ENCODE measurements around the gene FNDC3B. TPM values are rescaled to one million over a fixed set of nuclear protein-coding genes. Genes with fewer than 3 reads are reported as not detected.

The FNDC3B gene
- total and polyA plus RNA-seq, 7 donors: 16.2 to 93.9 (median 50.3) TPM

- WGBS, 2 donors: 84 to 86% methylated on average over 6 of the region's 6 CpGs
- peak overlapping the region in 1 of 4 donors; percentile 8 for H3K27ac ChIP-seq
- DNase-seq: no peak
- peaks cover 0 to 58% (median 42%) of the 10 kb centered on the region in 4 donors for H3K4me1 ChIP-seq
- peaks cover 0 to 14% (median 3%) of the 10 kb centered on the region in 4 donors for H3K36me3 ChIP-seq
- no peak overlapping the region for H3K4me3 ChIP-seq
- TF ChIP-seq POLR2A (IDR thresholded peaks at IDR 0.05) (no peak), EP300 (IDR thresholded peaks at IDR 0.05) (no peak), CTCF (IDR thresholded peaks at IDR 0.05) (no peak), POLR2AphosphoS5 (IDR thresholded peaks at IDR 0.05) (no peak)
- intact Hi-C loops (cut with DNase I): no loop called here
- no peaks in the 10 kb centered on the region for H3K27me3 ChIP-seq
- H3K9me3 ChIP-seq: no peaks in the 10 kb centered on the region
These were observed 14.9 kb downstream of the FNDC3B start for GRCh38 chr3:172054115-172054764.

- 30 to 69% methylated on average over 3 of the region's 3 CpGs for WGBS, 2 donors
- Histone ChIP-seq H3K36me3 (peaks cover 0 to under 1% (median 0%) of the 10 kb centered on the region in 4 donors), H3K27ac (peak overlapping the region in 3 of 4 donors; percentile 23 to 52 (median 48)), H3K4me1 (peaks cover 0 to 66% (median 49%) of the 10 kb centered on the region in 4 donors), H3K4me3 (no peak overlapping the region), H3K27me3 (no peaks in the 10 kb centered on the region), H3K9me3 (no peaks in the 10 kb centered on the region)
- DNase-seq: no peak
- TF ChIP-seq POLR2A (IDR thresholded peaks at IDR 0.05): no peak
- intact Hi-C loops (cut with DNase I): no loop called here
These were observed 17.0 kb downstream of the FNDC3B start for GRCh38 chr3:172056416-172056815.

GRCh38 chr3:172057059-172057458 lies 17.7 kb downstream of the FNDC3B start:
- intact Hi-C loops (cut with DNase I): no loop called here
- no peaks in the 10 kb centered on the region for H3K9me3 ChIP-seq
- peak overlapping the region in 2 of 4 donors; percentile 48 to 52 for H3K27ac ChIP-seq
- no peak for DNase-seq
- H3K27me3 ChIP-seq: no peaks in the 10 kb centered on the region
- no peaks in the 10 kb centered on the region for H3K36me3 ChIP-seq
- TF ChIP-seq POLR2A (IDR thresholded peaks at IDR 0.05) (no peak), CTCF (IDR thresholded peaks at IDR 0.05) (no peak)
- H3K4me3 ChIP-seq: no peak overlapping the region
- 83 to 85% methylated on average over 3 of the region's 3 CpGs for WGBS, 2 donors
- H3K4me1 ChIP-seq: peaks cover 0 to 72% (median 52%) of the 10 kb centered on the region in 4 donors

GRCh38 chr3:172057624-172058327 lies 18.4 kb downstream of the FNDC3B start:
- TF ChIP-seq POLR2AphosphoS5 (IDR thresholded peaks at IDR 0.05) (no peak), EP300 (IDR thresholded peaks at IDR 0.05) (no peak), POLR2A (IDR thresholded peaks at IDR 0.05) (no peak), CTCF (IDR thresholded peaks at IDR 0.05) (no peak)
- no peak for DNase-seq
- H3K4me1 ChIP-seq: peaks cover 0 to 76% (median 55%) of the 10 kb centered on the region in 4 donors
- intact Hi-C loops (cut with DNase I): no loop called here
- peak overlapping the region in 1 of 4 donors; percentile 52 for H3K27ac ChIP-seq
- 68 to 76% methylated on average over 3 of the region's 3 CpGs for WGBS, 2 donors
- H3K27me3 ChIP-seq: no peaks in the 10 kb centered on the region
- H3K4me3 ChIP-seq: no peak overlapping the region
- no peaks in the 10 kb centered on the region for H3K36me3 ChIP-seq
- no peaks in the 10 kb centered on the region for H3K9me3 ChIP-seq

GRCh38 chr3:172059532-172059931 lies 20.2 kb downstream of the FNDC3B start:
- H3K4me1 ChIP-seq: peaks cover 0 to 75% (median 50%) of the 10 kb centered on the region in 4 donors

More at GRCh38 chr3:172059532-172059931, 20.2 kb downstream of the FNDC3B start:
- H3K27ac ChIP-seq: no peak overlapping the region
- intact Hi-C loops (cut with DNase I): no loop called here
- no peaks in the 10 kb centered on the region for H3K9me3 ChIP-seq
- no peak overlapping the region for H3K4me3 ChIP-seq
- no peaks in the 10 kb centered on the region for H3K27me3 ChIP-seq
- no peaks in the 10 kb centered on the region for H3K36me3 ChIP-seq
- TF ChIP-seq POLR2A (IDR thresholded peaks at IDR 0.05) (no peak), EP300 (IDR thresholded peaks at IDR 0.05) (no peak), POLR2AphosphoS5 (IDR thresholded peaks at IDR 0.05) (no peak), CTCF (IDR thresholded peaks at IDR 0.05) (no peak)
- WGBS, 2 donors: 61 to 76% methylated on average over 3 of the region's 3 CpGs
- DNase-seq: no peak
